Keratinocyte (primary cell): ENCODE measurements around the gene RAD23A. TPM values are rescaled to one million over a fixed set of nuclear protein-coding genes. Genes with fewer than 3 reads are reported as not detected.

Experiments used
- DNase-seq: peaks from one replicate; pipeline ENCODE4 v3.0.0-alpha.2; 2011; ENCODE audit warnings: low read depth, missing footprints, low spot score
- FAIRE-seq: peaks from 2 replicates; lab custom pipeline; 2011; peaks lifted over from hg19 to GRCh38; lab: Jason Lieb, UNC
- H2AFZ ChIP-seq: 2 replicates; pipeline ENCODE4 v1.6.0; 2012; ENCODE audit warnings: low read length, control low read depth, inconsistent platforms; ENCODE audit not compliant: control insufficient read depth
- H3K27ac ChIP-seq: 2 replicates; pipeline ENCODE4 v1.5.1; 2011; ENCODE audit warnings: low read length; ENCODE audit not compliant: control insufficient read depth, insufficient read depth
- H3K27me3 ChIP-seq: 3 replicates; pipeline ENCODE4 v1.6.0; 2011; ENCODE audit warnings: low read length; ENCODE audit not compliant: control insufficient read depth, insufficient read depth; ENCODE audit errors: extremely low read depth
- H3K36me3 ChIP-seq, 2 experiments: 2 replicates in 1 of 2; 3 replicates in 1 of 2; pipeline ENCODE4 v1.5.1; 2011; ENCODE audit warnings: low read length in 2 of 2, mild to moderate bottlenecking in 1 of 2; ENCODE audit not compliant: control insufficient read depth in 2 of 2, insufficient read depth in 2 of 2; ENCODE audit errors: extremely low read depth in 1 of 2
- H3K4me1 ChIP-seq: 3 replicates; pipeline ENCODE4 v1.5.1; 2011; ENCODE audit warnings: low read length; ENCODE audit not compliant: control insufficient read depth, insufficient read depth; ENCODE audit errors: extremely low read depth
- H3K4me2 ChIP-seq: 3 replicates; pipeline ENCODE4 v1.6.0; 2011; ENCODE audit warnings: low read depth, low read length; ENCODE audit not compliant: control insufficient read depth, insufficient read depth; ENCODE audit errors: extremely low read depth
- H3K4me3 ChIP-seq, 3 experiments: fragments of 200-600 bp in 1 of 3; sonication (generic) in 1 of 3; 2 replicates in 2 of 3; 3 replicates in 1 of 3; pipeline ENCODE4 v1.5.1; 2011 to 2016; ENCODE audit warnings: low read length in 3 of 3, mild to moderate bottlenecking in 3 of 3, control low read depth in 2 of 3, inconsistent platforms in 1 of 3, low read depth in 1 of 3, mixed read lengths in 1 of 3, mixed run types in 1 of 3, moderate library complexity in 1 of 3; ENCODE audit not compliant: control insufficient read depth in 2 of 3, insufficient read depth in 2 of 3; ENCODE audit errors: extremely low read depth in 1 of 3
- H3K79me2 ChIP-seq: 2 replicates; pipeline ENCODE4 v1.6.0; 2012; ENCODE audit warnings: low read length; ENCODE audit not compliant: control insufficient read depth, insufficient read depth
- H3K9ac ChIP-seq: 3 replicates; pipeline ENCODE4 v1.6.0; 2011; ENCODE audit warnings: low read length; ENCODE audit not compliant: control insufficient read depth, insufficient read depth; ENCODE audit errors: extremely low read depth
- H3K9me1 ChIP-seq: 3 replicates; pipeline ENCODE4 v1.6.0; 2011; ENCODE audit warnings: low read length; ENCODE audit not compliant: control insufficient read depth, insufficient read depth; ENCODE audit errors: extremely low read depth
- H3K9me3 ChIP-seq: 2 replicates; pipeline ENCODE4 v1.5.1; 2012; ENCODE audit warnings: low read depth, low read length; ENCODE audit not compliant: control insufficient read depth
- H4K20me1 ChIP-seq: 3 replicates; pipeline ENCODE4 v1.6.0; 2011; ENCODE audit warnings: low read length; ENCODE audit not compliant: control insufficient read depth, insufficient read depth; ENCODE audit errors: extremely low read depth
- CTCF ChIP-seq, 3 experiments: IDR thresholded peaks in 1 of 3; conservative IDR thresholded peaks in 1 of 3; optimal IDR thresholded peaks in 1 of 3; 2 replicates in 2 of 3; 3 replicates in 1 of 3; pipeline versions ENCODE3 to v1.5.1; 2011; ENCODE audit warnings: low read length in 3 of 3, mild to moderate bottlenecking in 3 of 3, moderate library complexity in 2 of 3, control low read depth in 1 of 3, inconsistent platforms in 1 of 3; ENCODE audit not compliant: insufficient read depth in 2 of 3; ENCODE audit errors: extremely low read depth in 1 of 3
- EZH2 ChIP-seq: IDR thresholded peaks from one replicate; pipeline ENCODE4 v1.6.1; 2012; ENCODE audit warnings: inconsistent platforms, mild to moderate bottlenecking, low read length, moderate library complexity
- dilution Hi-C: fragments of 300-500 bp; cut with MboI; formaldehyde crosslinking; loops from one replicate; pipeline ENCODE4 v1.7.0; 2020; ENCODE audit warnings: low sequenced_read_pairs; ENCODE audit not compliant: extremely low pct_ligation_motif_present
- polyA plus RNA-seq, 5 experiments: library from polyadenylated mRNA; depleted of rRNA in 3 of 5; stranded (reverse) in 3 of 5; stranded (forward) in 1 of 5; unstranded in 1 of 5; fragments of >200 nt; gene quantifications; 1 replicate in 1 of 5; 2 replicates in 3 of 5; 3 replicates in 1 of 5; pipeline versions ENCODE4 v1.2.1 to v1.2.3, GENCODE V29; 2011 to 2012; ENCODE audit warnings: missing spikeins in 2 of 5, low read depth in 1 of 5, low replicate concordance in 1 of 5

RAD23A gene
- polyA plus RNA-seq, 1 donor (not counting 4 experiments of a cell fraction or from before 2014, with no cell fraction given), result 23.7 TPM

DNA sequence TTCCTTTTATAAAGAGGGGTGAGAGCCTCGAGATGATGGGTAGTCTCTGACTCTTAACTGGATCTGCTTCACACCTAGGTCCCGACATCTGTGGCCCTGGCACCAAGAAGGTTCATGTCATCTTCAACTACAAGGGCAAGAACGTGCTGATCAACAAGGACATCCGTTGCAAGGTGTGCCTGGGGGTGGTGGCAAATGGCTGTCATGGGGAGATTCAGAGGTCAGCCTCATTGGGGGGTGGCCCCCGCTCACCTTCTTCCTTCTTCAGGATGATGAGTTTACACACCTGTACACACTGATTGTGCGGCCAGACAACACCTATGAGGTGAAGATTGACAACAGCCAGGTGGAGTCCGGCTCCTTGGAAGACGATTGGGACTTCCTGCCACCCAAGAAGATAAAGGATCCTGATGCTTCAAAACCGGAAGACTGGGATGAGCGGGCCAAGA is 5.7 kb upstream of the RAD23A start:
- Histone ChIP-seq H4K20me1 (peaks cover 23% of the 10 kb centered on the region), H3K4me2 (peak overlapping the region; percentile 81), H3K36me3 (peaks cover 34 to 38% of the 10 kb centered on the region in 2 experiments), H3K4me1 (peaks cover 30% of the 10 kb centered on the region), H3K27me3 (no peaks in the 10 kb centered on the region), H3K79me2 (peaks cover 47% of the 10 kb centered on the region), H3K4me3 (peak overlapping the region; percentile 79 to 99 (median 95)), H3K9me3 (no peaks in the 10 kb centered on the region), H3K9me1 (peaks cover 2% of the 10 kb centered on the region), H2AFZ (no peak overlapping the region), H3K27ac (peak overlapping the region; percentile 81), H3K9ac (peak overlapping the region; percentile 95)
- no peak for DNase-seq
- no peak for TF ChIP-seq EZH2
- TF ChIP-seq CTCF (optimal IDR thresholded peaks at IDR 0.05 in 1 of 3, IDR thresholded peaks at IDR 0.05 in 1 of 3, conservative IDR thresholded peaks at IDR 0.05 in 1 of 3; ENCODE audit: extremely low read depth in 1 of 3, insufficient read depth in 2 of 3, low read length in 3 of 3), result no peak
- FAIRE-seq, result no peak
- dilution Hi-C loops, result no loop called here

GRCh38 chr19:12940897-12941296 is 4.8 kb upstream of the RAD23A start:
- H3K9ac ChIP-seq, result peak overlapping the region; percentile 95

More at GRCh38 chr19:12940897-12941296, 4.8 kb upstream of the RAD23A start:
- DNase-seq (no peak), FAIRE-seq (no peak)
- H3K4me1 ChIP-seq, result peaks cover 30% of the 10 kb centered on the region
- no peak overlapping the region for H2AFZ ChIP-seq
- no peak for TF ChIP-seq EZH2
- no peak for TF ChIP-seq CTCF (optimal IDR thresholded peaks at IDR 0.05 in 1 of 3, IDR thresholded peaks at IDR 0.05 in 1 of 3, conservative IDR thresholded peaks at IDR 0.05 in 1 of 3; ENCODE audit: extremely low read depth in 1 of 3, insufficient read depth in 2 of 3, low read length in 3 of 3)
- peak overlapping the region; percentile 81 for H3K27ac ChIP-seq
- peaks cover 47% of the 10 kb centered on the region for H3K79me2 ChIP-seq
- peaks cover 2% of the 10 kb centered on the region for H3K9me1 ChIP-seq
- H3K9me3 ChIP-seq, result no peaks in the 10 kb centered on the region
- peak overlapping the region; percentile 34 to 99 (median 95) for H3K4me3 ChIP-seq
- peaks cover 23% of the 10 kb centered on the region for H4K20me1 ChIP-seq
- H3K4me2 ChIP-seq, result peak overlapping the region; percentile 81
- no peaks in the 10 kb centered on the region for H3K27me3 ChIP-seq
- dilution Hi-C loops, result no loop called here
- H3K36me3 ChIP-seq, result peaks cover 34 to 38% of the 10 kb centered on the region in 2 experiments
